Parathyroid adenoma (tissue), 2 donors: ENCODE measurements around the gene RBMS3.

ENCODE experiments used
- H2AFZ ChIP-seq: fragments of 300-600 bp; sonication (generic); one replicate; pipeline ENCODE4 v1.7.0; 2017; ENCODE audit warnings: antibody characterized with exemption, mild to moderate bottlenecking
- H3K27ac ChIP-seq: fragments of 300-600 bp; sonication (generic); one replicate; pipeline ENCODE4 v1.7.0; 2017
- H3K27me3 ChIP-seq: fragments of 300-600 bp; sonication (generic); one replicate; pipeline ENCODE4 v1.7.0; 2017; ENCODE audit warnings: low read length; ENCODE audit not compliant: control insufficient read depth, insufficient read depth
- H3K36me3 ChIP-seq: fragments of 300-600 bp; sonication (generic); one replicate; pipeline ENCODE4 v1.7.0; 2017; ENCODE audit warnings: low read length; ENCODE audit not compliant: control insufficient read depth, insufficient read depth
- H3K4me1 ChIP-seq: fragments of 300-600 bp; sonication (generic); one replicate; pipeline ENCODE4 v1.7.0; 2017; ENCODE audit warnings: control low read depth
- H3K4me2 ChIP-seq: fragments of 300-600 bp; sonication (generic); one replicate; pipeline ENCODE4 v1.7.0; 2017; ENCODE audit warnings: low read length
- H3K4me3 ChIP-seq: fragments of 300-600 bp; sonication (generic); one replicate; pipeline ENCODE4 v1.7.0; 2017; ENCODE audit warnings: low read depth, low read length
- H3K79me2 ChIP-seq: fragments of 300-600 bp; sonication (generic); one replicate; pipeline ENCODE4 v1.7.0; 2017; ENCODE audit warnings: control low read depth
- H3K9ac ChIP-seq: fragments of 300-600 bp; sonication (generic); one replicate; pipeline ENCODE4 v1.7.0; 2017; ENCODE audit warnings: mild to moderate bottlenecking
- H3K9me3 ChIP-seq: fragments of 300-600 bp; sonication (generic); one replicate; pipeline ENCODE4 v1.7.0; 2017; ENCODE audit warnings: low read length; ENCODE audit not compliant: control insufficient read depth
- TF ChIP-seq, protein P1 (sequence below): fragments of 300-600 bp; sonication (generic); IDR thresholded peaks from one replicate; pipeline ENCODE4 v1.7.0; 2017; ENCODE audit warnings: antibody characterized with exemption, mild to moderate bottlenecking
- donor health status: primary hyperparathyroidism.

RBMS3 gene

DNA sequence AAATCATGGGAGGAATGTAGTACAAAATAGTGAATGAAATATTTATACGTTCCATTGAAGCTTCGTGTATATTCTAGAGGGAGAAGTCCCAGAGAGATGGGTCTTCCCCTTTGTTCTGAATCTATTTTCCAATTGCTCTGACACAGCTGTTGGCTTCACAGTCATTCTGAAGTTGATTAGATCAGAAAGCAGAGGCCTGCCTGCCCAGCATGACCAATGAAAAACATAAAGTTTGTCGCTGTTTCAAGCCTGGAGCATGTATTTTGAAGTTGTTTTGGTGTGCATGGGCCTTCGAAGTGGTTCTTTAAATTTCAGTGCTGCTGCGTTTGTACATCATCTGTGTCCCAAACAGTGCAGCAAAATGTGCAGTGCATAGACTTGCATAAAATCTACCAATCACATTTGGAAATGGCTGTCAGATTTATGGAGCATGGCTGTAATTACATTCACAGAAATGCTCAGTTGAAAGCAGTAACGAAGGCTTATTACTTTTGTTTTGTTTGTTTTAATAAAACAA is 31.0 kb upstream of the RBMS3 start:
- no peaks in the 10 kb centered on the region for H3K79me2 ChIP-seq
- H3K27ac ChIP-seq = no peak overlapping the region
- TF ChIP-seq, protein P1, sequence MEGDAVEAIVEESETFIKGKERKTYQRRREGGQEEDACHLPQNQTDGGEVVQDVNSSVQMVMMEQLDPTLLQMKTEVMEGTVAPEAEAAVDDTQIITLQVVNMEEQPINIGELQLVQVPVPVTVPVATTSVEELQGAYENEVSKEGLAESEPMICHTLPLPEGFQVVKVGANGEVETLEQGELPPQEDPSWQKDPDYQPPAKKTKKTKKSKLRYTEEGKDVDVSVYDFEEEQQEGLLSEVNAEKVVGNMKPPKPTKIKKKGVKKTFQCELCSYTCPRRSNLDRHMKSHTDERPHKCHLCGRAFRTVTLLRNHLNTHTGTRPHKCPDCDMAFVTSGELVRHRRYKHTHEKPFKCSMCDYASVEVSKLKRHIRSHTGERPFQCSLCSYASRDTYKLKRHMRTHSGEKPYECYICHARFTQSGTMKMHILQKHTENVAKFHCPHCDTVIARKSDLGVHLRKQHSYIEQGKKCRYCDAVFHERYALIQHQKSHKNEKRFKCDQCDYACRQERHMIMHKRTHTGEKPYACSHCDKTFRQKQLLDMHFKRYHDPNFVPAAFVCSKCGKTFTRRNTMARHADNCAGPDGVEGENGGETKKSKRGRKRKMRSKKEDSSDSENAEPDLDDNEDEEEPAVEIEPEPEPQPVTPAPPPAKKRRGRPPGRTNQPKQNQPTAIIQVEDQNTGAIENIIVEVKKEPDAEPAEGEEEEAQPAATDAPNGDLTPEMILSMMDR = no peak
- no peak overlapping the region for H3K4me3 ChIP-seq
- no peaks in the 10 kb centered on the region for H3K4me1 ChIP-seq
- no peaks in the 10 kb centered on the region for H3K9me3 ChIP-seq
- no peaks in the 10 kb centered on the region for H3K27me3 ChIP-seq
- H3K9ac ChIP-seq = no peak overlapping the region
- no peak overlapping the region for H3K4me2 ChIP-seq
- no peak overlapping the region for H2AFZ ChIP-seq
- no peaks in the 10 kb centered on the region for H3K36me3 ChIP-seq

DNA sequence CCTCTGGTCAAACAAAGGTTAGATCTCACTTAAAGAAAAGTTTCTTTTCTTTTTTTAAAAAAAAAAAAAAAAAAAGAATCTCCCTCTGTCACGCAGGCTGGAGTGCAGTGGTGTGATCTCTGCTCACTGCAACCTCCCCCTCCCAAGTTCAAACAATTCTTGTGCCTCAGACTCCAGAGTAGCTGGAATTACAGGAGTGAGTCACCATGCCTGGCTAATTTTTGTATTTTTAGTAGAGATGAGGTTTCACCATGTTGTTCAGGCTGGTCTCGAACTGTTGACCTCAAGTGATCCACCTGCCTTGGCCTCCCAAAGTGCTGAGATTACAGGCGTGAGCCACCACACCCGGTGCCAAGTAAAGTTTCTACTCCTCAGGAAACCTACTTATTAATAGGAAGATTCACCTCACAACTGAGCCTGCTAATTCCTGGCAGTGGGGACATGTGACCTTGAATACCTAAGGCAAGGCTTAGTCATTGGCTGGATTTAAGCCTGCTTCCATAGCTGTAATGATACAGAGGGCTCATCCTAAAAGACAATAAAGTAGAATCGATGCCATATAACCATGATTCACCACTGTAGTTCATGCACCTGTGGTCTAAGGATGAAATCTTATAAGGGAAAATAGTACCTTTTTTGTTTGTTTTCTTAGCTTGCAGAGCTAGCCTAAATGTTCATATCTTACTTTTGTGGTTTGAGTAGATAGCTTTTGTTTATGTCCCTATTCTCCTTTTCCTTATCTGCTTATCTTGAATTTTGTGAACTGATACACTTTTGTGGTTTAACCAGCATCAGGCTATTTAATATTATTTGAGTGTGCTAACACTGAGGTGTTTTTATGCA is 24.8 kb upstream of the RBMS3 start:
- TF ChIP-seq, protein P1 = no peak
- H3K27ac ChIP-seq = no peak overlapping the region
- no peak overlapping the region for H2AFZ ChIP-seq
- H3K27me3 ChIP-seq = no peaks in the 10 kb centered on the region
- no peaks in the 10 kb centered on the region for H3K9me3 ChIP-seq
- no peak overlapping the region for H3K9ac ChIP-seq
- no peak overlapping the region for H3K4me3 ChIP-seq
- H3K4me2 ChIP-seq = no peak overlapping the region
- H3K4me1 ChIP-seq = no peaks in the 10 kb centered on the region
- no peaks in the 10 kb centered on the region for H3K36me3 ChIP-seq
- no peaks in the 10 kb centered on the region for H3K79me2 ChIP-seq

DNA sequence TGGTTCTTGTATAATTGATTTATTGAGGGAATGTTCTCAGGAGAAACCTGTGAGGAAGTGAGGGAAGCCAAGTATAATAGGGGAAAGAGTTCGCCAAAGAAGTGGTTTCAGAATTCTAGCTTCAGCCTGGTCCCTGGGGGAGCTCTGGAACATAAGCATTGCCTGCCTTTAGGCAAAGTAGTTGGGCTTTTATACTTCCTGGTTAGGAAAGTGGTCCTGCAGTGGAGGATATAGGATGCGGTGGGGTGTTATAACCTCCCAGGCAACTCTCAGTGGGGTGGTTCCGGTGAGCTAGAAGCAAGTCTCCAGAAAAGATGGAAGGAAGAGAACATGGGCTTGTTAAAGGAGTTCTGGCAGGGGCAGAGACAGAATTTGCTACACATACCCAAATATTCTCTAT is 22.7 kb upstream of the RBMS3 start:
- H3K9me3 ChIP-seq = no peaks in the 10 kb centered on the region
- no peak overlapping the region for H3K27ac ChIP-seq
- H3K79me2 ChIP-seq = no peaks in the 10 kb centered on the region
- TF ChIP-seq, protein P1 = no peak
- no peak overlapping the region for H3K4me3 ChIP-seq
- H2AFZ ChIP-seq = no peak overlapping the region
- H3K36me3 ChIP-seq = no peaks in the 10 kb centered on the region
- H3K27me3 ChIP-seq = no peaks in the 10 kb centered on the region
- H3K4me1 ChIP-seq = no peaks in the 10 kb centered on the region
- no peak overlapping the region for H3K4me2 ChIP-seq
- H3K9ac ChIP-seq = no peak overlapping the region

DNA sequence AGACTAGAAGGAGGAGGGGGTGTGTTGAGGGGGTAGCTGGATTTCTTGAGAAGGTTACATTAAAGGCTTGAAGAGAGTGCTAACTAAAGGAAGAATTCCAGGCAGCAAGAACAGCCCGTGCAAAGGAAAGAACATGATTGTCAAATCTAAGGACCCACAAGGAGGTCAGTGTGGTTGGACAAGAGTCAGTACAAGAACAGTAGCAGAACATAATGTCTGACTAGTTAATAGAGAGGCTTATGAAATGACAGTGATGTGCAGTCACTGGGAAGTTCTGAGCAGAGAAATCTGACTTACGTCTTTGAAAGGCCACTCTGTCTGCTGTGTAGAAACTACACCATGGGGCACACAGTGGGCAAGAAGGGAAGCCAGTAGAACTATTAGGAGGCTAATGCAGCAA is 19.8 kb upstream of the RBMS3 start:
- Histone ChIP-seq H3K79me2 (no peaks in the 10 kb centered on the region), H2AFZ (no peak overlapping the region), H3K36me3 (no peaks in the 10 kb centered on the region), H3K4me3 (no peak overlapping the region), H3K27ac (no peak overlapping the region), H3K9ac (no peak overlapping the region), H3K4me2 (no peak overlapping the region), H3K4me1 (no peaks in the 10 kb centered on the region), H3K9me3 (no peaks in the 10 kb centered on the region), H3K27me3 (no peaks in the 10 kb centered on the region)
- TF ChIP-seq, protein P1 = no peak

DNA sequence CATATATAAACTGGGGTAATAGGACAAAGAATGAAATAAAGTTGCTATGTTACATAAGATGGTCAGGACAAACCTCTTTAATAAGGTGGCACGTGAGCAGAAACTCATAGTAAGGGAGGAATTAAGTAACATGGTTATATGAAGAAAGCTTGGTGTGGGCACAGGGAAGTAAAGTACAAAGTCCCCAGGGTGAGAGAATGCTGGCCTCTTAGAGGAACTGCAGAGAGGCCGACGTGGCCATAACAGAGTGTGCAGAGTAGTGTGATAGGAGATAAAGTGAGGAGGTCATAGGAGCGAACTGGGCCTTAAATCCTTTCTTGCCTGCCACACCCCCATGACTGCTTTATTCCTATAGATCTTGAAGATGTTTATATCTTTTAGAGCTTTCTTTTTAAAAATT is 17.4 kb upstream of the RBMS3 start:
- Histone ChIP-seq H3K4me3 (no peak overlapping the region), H3K9me3 (no peaks in the 10 kb centered on the region), H3K9ac (no peak overlapping the region)

More for the DNA sequence above, 17.4 kb upstream of the RBMS3 start:
- TF ChIP-seq, protein P1 = no peak
- H3K4me1 ChIP-seq = no peaks in the 10 kb centered on the region
- no peak overlapping the region for H3K27ac ChIP-seq
- no peak overlapping the region for H3K4me2 ChIP-seq
- H2AFZ ChIP-seq = no peak overlapping the region
- no peaks in the 10 kb centered on the region for H3K79me2 ChIP-seq
- no peaks in the 10 kb centered on the region for H3K36me3 ChIP-seq
- H3K27me3 ChIP-seq = no peaks in the 10 kb centered on the region
